Parathyroid adenoma (tissue), 2 donors: ENCODE data around the gene SIGLEC8.

Experiments used
- H2AFZ ChIP-seq: fragments of 300-600 bp; sonication (generic); one replicate; pipeline ENCODE4 v1.7.0; 2017; ENCODE audit warnings: antibody characterized with exemption, mild to moderate bottlenecking
- H3K27ac ChIP-seq: fragments of 300-600 bp; sonication (generic); one replicate; pipeline ENCODE4 v1.7.0; 2017
- H3K27me3 ChIP-seq: fragments of 300-600 bp; sonication (generic); one replicate; pipeline ENCODE4 v1.7.0; 2017; ENCODE audit warnings: low read length; ENCODE audit not compliant: control insufficient read depth, insufficient read depth
- H3K36me3 ChIP-seq: fragments of 300-600 bp; sonication (generic); one replicate; pipeline ENCODE4 v1.7.0; 2017; ENCODE audit warnings: low read length; ENCODE audit not compliant: control insufficient read depth, insufficient read depth
- H3K4me1 ChIP-seq: fragments of 300-600 bp; sonication (generic); one replicate; pipeline ENCODE4 v1.7.0; 2017; ENCODE audit warnings: control low read depth
- H3K4me2 ChIP-seq: fragments of 300-600 bp; sonication (generic); one replicate; pipeline ENCODE4 v1.7.0; 2017; ENCODE audit warnings: low read length
- H3K4me3 ChIP-seq: fragments of 300-600 bp; sonication (generic); one replicate; pipeline ENCODE4 v1.7.0; 2017; ENCODE audit warnings: low read depth, low read length
- H3K79me2 ChIP-seq: fragments of 300-600 bp; sonication (generic); one replicate; pipeline ENCODE4 v1.7.0; 2017; ENCODE audit warnings: control low read depth
- H3K9ac ChIP-seq: fragments of 300-600 bp; sonication (generic); one replicate; pipeline ENCODE4 v1.7.0; 2017; ENCODE audit warnings: mild to moderate bottlenecking
- H3K9me3 ChIP-seq: fragments of 300-600 bp; sonication (generic); one replicate; pipeline ENCODE4 v1.7.0; 2017; ENCODE audit warnings: low read length; ENCODE audit not compliant: control insufficient read depth
- CTCF ChIP-seq: fragments of 300-600 bp; sonication (generic); IDR thresholded peaks from one replicate; pipeline ENCODE4 v1.7.0; 2017; ENCODE audit warnings: antibody characterized with exemption, mild to moderate bottlenecking
- donor health status: primary hyperparathyroidism.

Gene SIGLEC8

GRCh38 chr19:51462681-51463080 is 4.4 kb upstream of the SIGLEC8 start:
- Histone ChIP-seq H2AFZ (no peak overlapping the region), H3K4me1 (no peaks in the 10 kb centered on the region), H3K79me2 (no peaks in the 10 kb centered on the region), H3K9ac (no peak overlapping the region), H3K27me3 (no peaks in the 10 kb centered on the region), H3K27ac (no peak overlapping the region), H3K4me3 (no peak overlapping the region), H3K9me3 (no peaks in the 10 kb centered on the region), H3K36me3 (no peaks in the 10 kb centered on the region), H3K4me2 (no peak overlapping the region)
- TF ChIP-seq CTCF = no peak

GRCh38 chr19:51462276-51462675 is 4.0 kb upstream of the SIGLEC8 start:
- no peak overlapping the region for H3K4me3 ChIP-seq
- H3K4me2 ChIP-seq = no peak overlapping the region
- no peaks in the 10 kb centered on the region for H3K4me1 ChIP-seq
- H3K9ac ChIP-seq = no peak overlapping the region
- no peak for TF ChIP-seq CTCF
- H3K27me3 ChIP-seq = no peaks in the 10 kb centered on the region
- H3K36me3 ChIP-seq = no peaks in the 10 kb centered on the region
- H3K9me3 ChIP-seq = no peaks in the 10 kb centered on the region
- no peak overlapping the region for H3K27ac ChIP-seq
- no peak overlapping the region for H2AFZ ChIP-seq
- no peaks in the 10 kb centered on the region for H3K79me2 ChIP-seq

- Histone ChIP-seq H3K4me2 (no peak overlapping the region), H3K9me3 (no peaks in the 10 kb centered on the region), H3K36me3 (no peaks in the 10 kb centered on the region), H3K27me3 (no peaks in the 10 kb centered on the region), H3K4me1 (no peaks in the 10 kb centered on the region), H2AFZ (no peak overlapping the region), H3K9ac (no peak overlapping the region), H3K27ac (no peak overlapping the region), H3K4me3 (no peak overlapping the region), H3K79me2 (no peaks in the 10 kb centered on the region)
- TF ChIP-seq CTCF = no peak
Measured at GRCh38 chr19:51461723-51462161, 3.5 kb upstream of the SIGLEC8 start.

GRCh38 chr19:51460164-51460992 is 2.1 kb upstream of the SIGLEC8 start:
- no peaks in the 10 kb centered on the region for H3K79me2 ChIP-seq
- peak overlapping the region; percentile 24 for H2AFZ ChIP-seq
- no peaks in the 10 kb centered on the region for H3K36me3 ChIP-seq
- H3K27me3 ChIP-seq = no peaks in the 10 kb centered on the region
- H3K4me2 ChIP-seq = no peak overlapping the region
- TF ChIP-seq CTCF = no peak
- H3K9ac ChIP-seq = no peak overlapping the region
- no peak overlapping the region for H3K4me3 ChIP-seq
- H3K27ac ChIP-seq = no peak overlapping the region
- H3K9me3 ChIP-seq = no peaks in the 10 kb centered on the region
- H3K4me1 ChIP-seq = no peaks in the 10 kb centered on the region
